Neural crest cell (in vitro differentiated cells): ENCODE measurements around the gene MPRIP. TPM values are rescaled to one million over a fixed set of nuclear protein-coding genes. Genes with fewer than 3 reads are reported as not detected.

ENCODE experiments used
- DNase-seq: peaks from one replicate; pipeline ENCODE4 v3.0.0; 2021; ENCODE audit warnings: low read depth, mixed read lengths, low spot score
- H3K27ac Mint-ChIP-seq: one replicate; pipeline ENCODE4 v1.8.0; 2021; ENCODE audit warnings: mild to moderate bottlenecking, mixed read lengths; ENCODE audit not compliant: unreplicated experiment
- H3K27me3 Mint-ChIP-seq: 2 replicates; pipeline ENCODE4 v1.8.0; 2021; ENCODE audit warnings: low read depth, mild to moderate bottlenecking, mixed read lengths
- H3K36me3 Mint-ChIP-seq: 2 replicates; pipeline ENCODE4 v1.8.0; 2021; ENCODE audit warnings: low read depth, mild to moderate bottlenecking, mixed read lengths
- H3K4me1 Mint-ChIP-seq: 2 replicates; pipeline ENCODE4 v1.8.0; 2021; ENCODE audit warnings: mixed read lengths
- H3K4me3 Mint-ChIP-seq: one replicate; pipeline ENCODE4 v1.8.0; 2021; ENCODE audit warnings: mild to moderate bottlenecking, mixed read lengths
- H3K9me3 Mint-ChIP-seq: 2 replicates; pipeline ENCODE4 v1.8.0; 2021; ENCODE audit warnings: mixed read lengths
- CTCF ChIP-seq: fragments of 200-600 bp; sonication (generic); conservative IDR thresholded peaks from 2 replicates; pipeline ENCODE4 v1.5.0; 2021; ENCODE audit warnings: antibody characterized with exemption, mild to moderate bottlenecking
- total RNA-seq: library from RNA; stranded (reverse); gene quantifications from 2 replicates; pipeline ENCODE4 v1.2.1, GENCODE V29; 2021

Gene MPRIP
- total RNA-seq, 1 donor from 2014 or later, result 241 TPM

GRCh38 chr17:17086585-17086984 lies 44.3 kb downstream of the MPRIP start:
- Mint-ChIP-seq H3K36me3 (peaks cover 3% of the 10 kb centered on the region), H3K9me3 (no peaks in the 10 kb centered on the region), H3K4me3 (no peak overlapping the region), H3K27me3 (no peaks in the 10 kb centered on the region), H3K4me1 (peaks cover 5% of the 10 kb centered on the region), H3K27ac (peak overlapping the region; percentile 84)
- DNase-seq, result no peak
- no peak for TF ChIP-seq CTCF

- DNase-seq, result no peak
- Mint-ChIP-seq H3K9me3 (no peaks in the 10 kb centered on the region), H3K4me1 (peaks cover 12% of the 10 kb centered on the region), H3K27ac (peak overlapping the region; percentile 17), H3K36me3 (peaks cover 3% of the 10 kb centered on the region), H3K4me3 (no peak overlapping the region), H3K27me3 (no peaks in the 10 kb centered on the region)
- no peak for TF ChIP-seq CTCF
Observed at GRCh38 chr17:17087424-17088015, 45.3 kb downstream of the MPRIP start.

- no peaks in the 10 kb centered on the region for H3K9me3 Mint-ChIP-seq
- no peak overlapping the region for H3K27ac Mint-ChIP-seq
- no peaks in the 10 kb centered on the region for H3K27me3 Mint-ChIP-seq
- H3K4me1 Mint-ChIP-seq, result peaks cover 14% of the 10 kb centered on the region
- no peaks in the 10 kb centered on the region for H3K36me3 Mint-ChIP-seq
- no peak for TF ChIP-seq CTCF
- no peak for DNase-seq
- no peak overlapping the region for H3K4me3 Mint-ChIP-seq
Observed at GRCh38 chr17:17088086-17088485, 45.8 kb downstream of the MPRIP start.

GRCh38 chr17:17088541-17089525 lies 46.6 kb downstream of the MPRIP start:
- Mint-ChIP-seq H3K27ac (no peak overlapping the region), H3K9me3 (no peaks in the 10 kb centered on the region), H3K27me3 (no peaks in the 10 kb centered on the region), H3K4me3 (no peak overlapping the region), H3K36me3 (no peaks in the 10 kb centered on the region), H3K4me1 (peaks cover 14% of the 10 kb centered on the region)
- TF ChIP-seq CTCF, result no peak
- DNase-seq, result no peak

GRCh38 chr17:17089796-17090641 lies 47.8 kb downstream of the MPRIP start:
- Mint-ChIP-seq H3K9me3 (no peaks in the 10 kb centered on the region), H3K36me3 (no peaks in the 10 kb centered on the region), H3K27me3 (no peaks in the 10 kb centered on the region), H3K27ac (peak overlapping the region; percentile 75), H3K4me3 (no peak overlapping the region), H3K4me1 (peaks cover 24% of the 10 kb centered on the region)
- no peak for TF ChIP-seq CTCF
- no peak for DNase-seq
